Fibroblast of upper back skin (primary cell): Measurements from ENCODE around the gene SLC6A18.

Experiments
- DNase-seq: peaks from one replicate; pipeline ENCODE4 v3.0.0-alpha.2; 2013

Gene SLC6A18

GRCh38 chr5:1294206-1294834 lies 69.1 kb downstream of the SLC6A18 start:
- DNase-seq, result no peak

DNA sequence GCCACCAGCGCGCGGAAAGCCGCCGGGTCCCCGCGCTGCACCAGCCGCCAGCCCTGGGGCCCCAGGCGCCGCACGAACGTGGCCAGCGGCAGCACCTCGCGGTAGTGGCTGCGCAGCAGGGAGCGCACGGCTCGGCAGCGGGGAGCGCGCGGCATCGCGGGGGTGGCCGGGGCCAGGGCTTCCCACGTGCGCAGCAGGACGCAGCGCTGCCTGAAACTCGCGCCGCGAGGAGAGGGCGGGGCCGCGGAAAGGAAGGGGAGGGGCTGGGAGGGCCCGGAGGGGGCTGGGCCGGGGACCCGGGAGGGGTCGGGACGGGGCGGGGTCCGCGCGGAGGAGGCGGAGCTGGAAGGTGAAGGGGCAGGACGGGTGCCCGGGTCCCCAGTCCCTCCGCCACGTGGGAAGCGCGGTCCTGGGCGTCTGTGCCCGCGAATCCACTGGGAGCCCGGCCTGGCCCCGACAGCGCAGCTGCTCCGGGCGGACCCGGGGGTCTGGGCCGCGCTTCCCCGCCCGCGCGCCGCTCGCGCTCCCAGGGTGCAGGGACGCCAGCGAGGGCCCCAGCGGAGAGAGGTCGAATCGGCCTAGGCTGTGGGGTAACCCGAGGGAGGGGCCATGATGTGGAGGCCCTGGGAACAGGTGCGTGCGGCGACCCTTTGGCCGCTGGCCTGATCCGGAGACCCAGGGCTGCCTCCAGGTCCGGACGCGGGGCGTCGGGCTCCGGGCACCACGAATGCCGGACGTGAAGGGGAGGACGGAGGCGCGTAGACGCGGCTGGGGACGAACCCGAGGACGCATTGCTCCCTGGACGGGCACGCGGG lies 69.9 kb downstream of the SLC6A18 start, which contains the start of gene TERT:
Gene TERT (minus strand): TSS at position 234 of the 815 bp plus-strand sequence. CDS start 79 bp downstream, at position 155.
- no peak for DNase-seq

DNA sequence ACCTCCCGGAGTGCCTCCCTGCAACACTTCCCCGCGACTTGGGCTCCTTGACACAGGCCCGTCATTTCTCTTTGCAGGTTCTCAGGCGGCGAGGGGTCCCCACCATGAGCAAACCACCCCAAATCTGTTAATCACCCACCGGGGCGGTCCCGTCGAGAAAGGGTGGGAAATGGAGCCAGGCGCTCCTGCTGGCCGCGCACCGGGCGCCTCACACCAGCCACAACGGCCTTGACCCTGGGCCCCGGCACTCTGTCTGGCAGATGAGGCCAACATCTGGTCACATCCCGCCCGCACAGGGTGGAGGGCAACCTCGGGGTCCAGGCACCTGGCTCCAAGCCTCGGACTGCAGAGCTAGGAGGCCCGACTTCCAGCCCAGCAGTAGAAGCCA lies 70.5 kb downstream of the SLC6A18 start:
- no peak for DNase-seq
